MM.1S (cell line): ENCODE results near the gene SMURF2.

Experiments
- CTCF ChIP-seq: fragments of 300-600 bp; sonication (generic); IDR thresholded peaks from 2 replicates; pipeline ENCODE4 v1.5.1; 2016; ENCODE audit warnings: antibody characterized with exemption, low read length, mixed read lengths
- EZH2 ChIP-seq: fragments of 300-600 bp; sonication (generic); optimal IDR thresholded peaks from 2 replicates; pipeline ENCODE3; 2017; ENCODE audit warnings: low read depth, mild to moderate bottlenecking, antibody characterized with exemption, low read length, mixed read lengths
- EZH2phosphoT487 ChIP-seq: fragments of 300-600 bp; sonication (generic); IDR thresholded peaks from 2 replicates; pipeline ENCODE4 v1.6.1; 2018; ENCODE audit warnings: antibody characterized with exemption, low read length

DNA sequence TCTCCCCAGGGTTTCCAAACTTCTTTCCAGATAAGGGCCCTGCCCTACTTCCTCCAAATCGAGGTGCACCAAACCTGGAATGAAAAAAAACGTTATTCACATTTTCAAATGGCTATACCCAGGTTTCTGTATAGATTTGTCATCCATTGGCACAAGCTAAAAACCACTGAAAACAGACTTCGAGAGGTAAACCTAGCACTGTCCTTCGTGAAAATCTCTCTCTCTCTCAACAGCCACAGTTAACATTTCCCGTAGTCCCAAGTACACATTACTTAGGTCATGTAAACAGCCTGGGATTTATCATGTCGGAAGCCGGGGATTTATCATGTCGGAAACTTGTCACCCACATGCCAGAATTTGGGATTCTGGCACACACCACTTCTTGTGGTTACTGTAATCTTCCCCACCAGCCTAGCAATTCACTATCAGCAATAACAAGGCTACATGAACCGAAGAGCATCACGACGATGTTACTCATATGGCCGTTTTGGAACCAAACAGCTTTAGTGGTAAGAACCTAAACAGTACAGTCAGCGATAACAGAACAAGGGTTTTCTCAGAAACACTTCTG, 157.3 kb downstream of the SMURF2 start:
- TF ChIP-seq EZH2, result no peak
- TF ChIP-seq CTCF, result no peak
- no peak for TF ChIP-seq EZH2phosphoT487
